ENCODE data around the gene HHAT.

The HHAT gene

GRCh38 chr1:210437111-210437510, 108.4 kb downstream of the HHAT start:
- no peak for DNase-seq (ENCODE audit: extremely low read depth in 1 of 2, low read depth in 1 of 2)

DNA sequence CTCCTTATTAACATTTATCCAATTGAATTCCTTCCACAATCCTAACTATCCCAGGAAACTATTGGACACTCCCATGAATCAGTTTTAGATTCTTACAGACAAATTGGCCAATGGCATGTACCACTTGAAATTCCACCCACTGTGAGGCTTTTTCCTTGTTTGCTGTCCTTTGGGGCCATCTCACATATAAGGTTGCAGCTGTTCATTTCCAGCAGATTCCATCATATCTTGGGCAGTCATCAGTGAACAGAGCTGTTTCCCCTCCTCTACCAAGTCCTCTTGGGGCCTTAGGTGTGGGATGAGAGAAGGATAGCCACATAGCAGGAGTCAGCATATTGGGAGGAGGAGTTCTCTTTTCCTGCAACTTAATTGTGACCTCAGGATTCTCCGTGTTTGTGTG, 109.1 kb downstream of the HHAT start:
- no peak for DNase-seq (ENCODE audit: extremely low read depth in 1 of 2, low read depth in 1 of 2)

GRCh38 chr1:210438928-210439841, 110.5 kb downstream of the HHAT start:
- DNase-seq (ENCODE audit: extremely low read depth in 1 of 2, low read depth in 1 of 2) = no peak

DNA sequence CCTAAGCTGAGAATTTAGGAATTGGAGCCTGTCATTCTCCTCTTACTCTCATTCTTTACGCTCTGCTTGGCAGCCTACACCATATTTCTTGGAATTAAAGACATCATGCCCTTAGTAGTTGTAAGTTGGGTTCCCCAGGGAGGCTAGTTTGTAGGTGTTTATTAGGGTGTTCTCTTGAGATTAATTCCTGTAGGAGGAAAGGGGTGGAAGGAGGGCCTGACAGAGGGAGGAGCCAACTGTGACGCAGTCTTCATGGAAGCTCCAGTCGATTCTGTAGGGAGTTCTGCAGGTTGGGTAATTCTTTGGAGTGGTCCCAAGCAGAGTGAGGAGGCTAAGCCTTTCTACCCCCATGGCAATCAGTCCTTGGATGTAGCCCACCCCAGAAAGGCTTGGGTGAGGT, 111.4 kb downstream of the HHAT start:
- no peak for DNase-seq (ENCODE audit: extremely low read depth in 1 of 2, low read depth in 1 of 2)

DNA sequence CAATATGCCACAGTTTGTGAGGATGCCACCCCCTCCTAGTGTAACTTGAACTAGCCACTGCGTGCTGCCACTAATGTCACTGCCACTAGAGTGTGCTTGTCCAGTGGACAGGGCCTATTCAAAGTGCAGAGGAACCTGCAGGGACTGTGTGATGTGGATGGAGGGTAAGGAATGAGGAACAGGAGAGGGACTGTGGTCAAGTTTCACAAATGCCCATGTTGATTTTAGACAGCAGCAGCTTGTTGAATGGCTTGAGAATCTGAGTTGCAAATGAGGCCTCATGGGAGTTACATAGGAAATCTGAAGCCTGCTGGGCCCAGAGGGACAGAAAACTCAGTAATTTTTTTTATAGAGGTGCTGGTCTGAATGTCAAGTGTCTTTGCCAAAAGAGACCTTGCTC, 112.3 kb downstream of the HHAT start:
- DNase-seq (ENCODE audit: extremely low read depth in 1 of 2, low read depth in 1 of 2) = no peak

GRCh38 chr1:210445485-210445884, 116.8 kb downstream of the HHAT start:
- no peak for DNase-seq (ENCODE audit: extremely low read depth in 1 of 2, low read depth in 1 of 2)

DNA sequence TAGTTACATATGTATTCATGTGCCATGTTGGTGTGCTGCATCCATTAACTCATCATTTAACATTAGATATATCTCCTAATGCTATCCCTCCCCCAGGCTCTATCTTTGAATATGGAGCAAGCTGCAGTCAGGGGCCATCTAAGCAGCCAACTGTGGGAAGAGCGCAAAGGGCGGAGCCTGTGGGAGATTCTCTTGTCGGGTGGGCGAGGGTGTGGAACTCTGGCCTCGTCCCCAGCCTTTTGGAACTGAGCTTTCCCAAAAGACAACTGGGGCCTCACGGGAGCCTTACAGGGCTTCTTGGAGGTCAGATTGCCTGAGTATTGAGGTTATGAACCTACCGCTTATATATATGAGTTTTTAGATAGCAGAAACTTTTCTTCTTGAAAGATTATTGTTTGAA, 117.2 kb downstream of the HHAT start:
- no peak for DNase-seq (ENCODE audit: extremely low read depth in 1 of 2, low read depth in 1 of 2)

- DNase-seq (ENCODE audit: extremely low read depth in 1 of 2, low read depth in 1 of 2) = peak; percentile 70 to 90
Observed at GRCh38 chr1:210446479-210446878, 117.8 kb downstream of the HHAT start.

- DNase-seq (ENCODE audit: extremely low read depth in 1 of 2, low read depth in 1 of 2) = no peak
Observed at GRCh38 chr1:210447456-210448057, 118.9 kb downstream of the HHAT start.

GRCh38 chr1:210448297-210448892, 119.7 kb downstream of the HHAT start:
- no peak for DNase-seq (ENCODE audit: extremely low read depth in 1 of 2, low read depth in 1 of 2)

DNA sequence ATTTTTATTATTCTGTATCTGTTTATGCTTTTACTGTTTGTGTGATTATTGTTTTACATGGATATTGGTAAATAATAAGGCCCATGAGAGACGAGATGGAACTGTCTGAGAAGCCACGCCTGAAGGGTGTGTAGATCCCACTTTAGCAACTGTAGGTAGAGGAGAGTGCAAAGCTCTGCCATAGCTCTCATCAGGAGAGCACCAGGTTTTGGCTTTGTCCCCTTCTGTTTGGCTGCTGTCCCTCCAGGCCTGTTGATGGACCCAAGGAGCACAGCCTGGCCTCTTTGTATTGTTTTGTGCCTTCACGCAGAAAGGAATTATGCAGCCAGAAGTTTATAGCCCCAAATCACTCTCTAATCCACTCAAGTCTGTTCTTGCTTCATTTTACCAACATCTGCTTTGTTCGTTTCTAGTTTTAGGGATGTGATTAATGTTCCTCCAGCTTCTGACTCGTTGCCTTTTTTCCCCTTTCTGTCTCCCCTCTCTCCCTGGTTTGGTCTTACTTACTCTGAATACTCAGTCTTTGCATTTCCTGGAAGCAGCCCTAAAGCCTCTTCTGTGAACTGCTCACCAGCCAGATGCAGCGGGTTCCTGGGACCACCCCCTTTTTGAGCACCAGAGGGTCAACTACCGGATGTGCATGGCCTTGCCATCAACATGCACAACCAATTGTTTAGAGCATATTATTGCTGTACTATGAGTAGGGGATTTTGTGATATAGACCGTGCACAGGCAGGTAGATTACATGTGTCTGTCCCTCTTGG, 127.3 kb downstream of the HHAT start:
- no peak for DNase-seq (ENCODE audit: extremely low read depth in 1 of 2, low read depth in 1 of 2)

GRCh38 chr1:210456731-210457255, 128.1 kb downstream of the HHAT start:
- DNase-seq (ENCODE audit: extremely low read depth in 1 of 2, low read depth in 1 of 2) = no peak

GRCh38 chr1:210457568-210457967, 128.9 kb downstream of the HHAT start:
- DNase-seq (ENCODE audit: extremely low read depth in 1 of 2, low read depth in 1 of 2) = no peak

DNA sequence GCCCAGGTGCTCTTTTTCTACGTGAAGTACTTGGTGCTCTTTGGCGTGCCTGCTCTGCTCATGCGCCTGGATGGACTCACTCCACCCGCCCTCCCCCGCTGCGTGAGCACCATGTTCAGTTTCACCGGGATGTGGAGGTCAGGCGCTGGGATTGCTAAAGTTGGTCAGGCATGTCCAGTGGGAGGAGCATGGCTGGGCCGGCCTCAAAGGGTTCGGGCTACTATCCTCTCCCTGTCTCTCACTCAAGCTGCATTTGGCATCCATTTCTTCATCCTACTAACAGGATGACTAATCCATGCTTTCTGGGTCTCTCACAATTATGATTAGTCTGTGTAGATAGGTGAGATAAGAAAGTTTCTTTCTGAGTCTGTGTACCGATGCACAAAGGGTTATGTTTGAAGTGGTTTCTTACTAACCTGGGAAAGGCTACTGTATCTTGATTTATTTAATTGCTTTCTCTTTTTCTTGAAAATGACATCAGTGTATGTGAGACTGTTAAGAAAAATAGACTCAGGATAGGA, 135.9 kb downstream of the HHAT start:
- DNase-seq (ENCODE audit: extremely low read depth in 1 of 2, low read depth in 1 of 2) = no peak

GRCh38 chr1:210465150-210465549, 136.4 kb downstream of the HHAT start:
- DNase-seq (ENCODE audit: extremely low read depth in 1 of 2, low read depth in 1 of 2) = no peak

DNA sequence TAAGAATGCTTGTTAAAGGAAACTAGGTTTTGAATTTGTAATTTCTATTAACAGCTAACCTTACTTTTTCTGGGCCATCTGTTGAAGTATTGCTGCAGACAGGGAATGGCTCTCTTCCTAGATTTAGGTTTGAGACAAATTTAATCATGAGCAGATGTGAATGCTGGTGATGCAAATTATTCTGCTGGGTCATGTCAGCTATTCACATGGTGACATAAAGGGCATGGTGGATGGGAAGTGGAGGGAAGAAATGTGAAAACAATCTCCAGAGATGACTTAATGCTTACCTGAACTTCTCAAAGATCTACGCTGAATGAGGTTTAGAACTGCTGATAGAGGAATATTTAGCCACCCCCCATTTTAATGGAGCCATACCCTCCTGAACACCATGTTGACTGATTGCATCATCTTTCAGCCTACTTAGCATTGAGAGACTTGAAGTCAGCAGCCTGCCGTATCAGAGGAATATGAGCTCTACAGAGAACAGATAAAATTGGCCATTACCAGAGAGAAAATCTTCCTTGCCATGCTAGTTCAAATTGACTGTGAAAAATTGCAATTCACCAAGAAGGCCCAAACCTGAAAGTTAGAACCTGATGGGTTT, 138.8 kb downstream of the HHAT start:
- DNase-seq (ENCODE audit: extremely low read depth in 1 of 2, low read depth in 1 of 2) = no peak

DNA sequence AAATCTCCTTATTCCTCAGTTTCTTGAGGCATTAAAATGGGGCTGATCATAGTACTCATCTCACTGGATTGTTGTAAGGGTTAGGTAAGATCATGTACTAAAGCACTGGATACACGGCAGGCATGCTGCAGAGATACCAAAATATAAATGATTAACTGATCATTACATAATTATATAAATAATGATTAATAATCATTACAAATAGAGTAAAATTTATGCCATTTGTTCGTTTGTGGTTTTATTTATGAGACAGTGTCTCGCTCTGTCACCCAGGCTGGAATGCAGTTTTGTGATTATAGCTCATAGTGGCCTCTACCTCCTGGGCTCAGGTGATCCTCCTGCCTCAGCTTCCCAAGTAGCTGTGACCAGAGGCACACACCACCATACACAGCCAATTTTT, 140.7 kb downstream of the HHAT start:
- DNase-seq (ENCODE audit: extremely low read depth in 1 of 2, low read depth in 1 of 2) = no peak

DNA sequence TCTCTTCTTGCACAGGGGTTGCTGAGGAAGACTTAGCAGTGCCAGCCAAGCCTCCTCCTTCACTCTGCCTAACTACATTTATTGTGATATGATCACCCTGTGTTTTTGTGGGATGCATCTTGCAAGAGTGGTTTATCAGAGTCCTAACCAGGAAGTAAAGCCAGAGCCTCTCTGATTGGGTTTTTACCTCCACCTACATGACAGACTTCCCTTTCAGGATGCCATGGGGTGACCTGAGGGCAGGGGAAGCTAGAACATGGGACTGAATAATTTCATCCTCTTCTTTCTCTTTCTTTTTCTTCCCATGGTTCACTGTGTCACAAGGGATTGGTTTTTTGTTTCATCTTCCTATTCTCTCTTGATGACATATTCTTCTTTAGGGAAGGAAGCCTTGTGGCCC, 146.6 kb downstream of the HHAT start:
- no peak for DNase-seq (ENCODE audit: extremely low read depth in 1 of 2, low read depth in 1 of 2)

- DNase-seq (ENCODE audit: extremely low read depth in 1 of 2, low read depth in 1 of 2) = no peak
Observed at GRCh38 chr1:210475806-210476205, 147.1 kb downstream of the HHAT start.

DNA sequence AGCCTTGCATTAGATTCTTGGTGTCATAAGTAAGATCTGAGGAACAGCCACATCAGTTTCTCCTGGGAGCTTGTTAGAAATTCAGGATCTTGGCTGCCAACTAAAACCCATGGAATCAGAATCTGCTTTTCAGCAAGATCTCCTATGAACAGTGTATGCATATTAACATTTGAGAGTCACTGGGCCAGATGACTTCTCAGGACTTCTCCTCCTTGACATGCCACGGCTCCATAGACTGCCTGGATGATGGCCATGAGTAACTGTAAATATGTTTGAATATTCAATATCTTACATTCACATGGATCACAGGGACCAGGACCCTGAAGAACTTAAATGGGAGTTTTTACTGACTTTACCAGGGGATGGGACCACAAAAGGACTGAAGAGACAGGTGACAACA, 148.0 kb downstream of the HHAT start:
- DNase-seq (ENCODE audit: extremely low read depth in 1 of 2, low read depth in 1 of 2) = no peak

All from stimulated activated CD8-positive, alpha-beta memory T cell treated with anti-CD3 and anti-CD28 coated beads, Interleukin-7, amount 100 ng/mL, for 48 hours (primary cell).